ENCODE data around the gene STAT4. TPM values are rescaled to one million over a fixed set of nuclear protein-coding genes. Genes with fewer than 3 reads are reported as not detected.

Gene STAT4
- total RNA-seq, result 2.6 TPM

- Histone ChIP-seq H3K9ac (ENCODE audit: low read depth in 1 of 3, low read length in 3 of 3) (peak within 1 kb of the TSS in 2 of 3 donors; percentile 8 to 34), H3K4me3 (ENCODE audit: low read length in 3 of 3) (peak within 1 kb of the TSS; percentile 57 to 71 (median 69)), H3K9me3 (ENCODE audit: control insufficient read depth in 3 of 3, low read length in 3 of 3) (no peaks in the 10 kb centered on the region), H3K27me3 (ENCODE audit: control insufficient read depth in 3 of 3, insufficient read depth in 3 of 3, low read length in 3 of 3) (no peaks in the 10 kb centered on the region), H3K4me1 (ENCODE audit: control insufficient read depth in 3 of 3, insufficient read depth in 3 of 3, low read length in 3 of 3) (peaks cover 0 to 9% (median 5%) of the 10 kb centered on the region in 3 donors), H3K27ac (ENCODE audit: low read depth, low read length) (peak within 1 kb of the TSS; percentile 5), H3K36me3 (ENCODE audit: control insufficient read depth in 3 of 3, insufficient read depth in 3 of 3, low read length in 3 of 3) (no peaks in the 10 kb centered on the region)
These were observed at the start of gene STAT4 for GRCh38 chr2:191150600-191151330. TSS of gene STAT4 (minus strand) at chr2:191150994. CDS start at chr2:191148203, 2,791 bp downstream.

GRCh38 chr2:191199929-191200512, 49.2 kb upstream of the STAT4 start:
- peaks cover 0 to 5% (median 0%) of the 10 kb centered on the region in 3 donors for H3K4me1 ChIP-seq (ENCODE audit: control insufficient read depth in 3 of 3, insufficient read depth in 3 of 3, low read length in 3 of 3)
- no peaks in the 10 kb centered on the region for H3K27me3 ChIP-seq (ENCODE audit: control insufficient read depth in 3 of 3, insufficient read depth in 3 of 3, low read length in 3 of 3)
- no peak overlapping the region for H3K9ac ChIP-seq (ENCODE audit: low read depth in 1 of 3, low read length in 3 of 3)
- H3K27ac ChIP-seq (ENCODE audit: low read depth, low read length), result no peak overlapping the region
- H3K9me3 ChIP-seq (ENCODE audit: control insufficient read depth in 3 of 3, low read length in 3 of 3), result peaks cover 0 to 3% (median 0%) of the 10 kb centered on the region in 3 donors
- H3K36me3 ChIP-seq (ENCODE audit: control insufficient read depth in 3 of 3, insufficient read depth in 3 of 3, low read length in 3 of 3), result no peaks in the 10 kb centered on the region
- no peak overlapping the region for H3K4me3 ChIP-seq (ENCODE audit: low read length in 3 of 3)

- Histone ChIP-seq H3K36me3 (ENCODE audit: control insufficient read depth in 3 of 3, insufficient read depth in 3 of 3, low read length in 3 of 3) (no peaks in the 10 kb centered on the region), H3K4me1 (ENCODE audit: control insufficient read depth in 3 of 3, insufficient read depth in 3 of 3, low read length in 3 of 3) (peaks cover 0 to 5% (median 0%) of the 10 kb centered on the region in 3 donors), H3K4me3 (ENCODE audit: low read length in 3 of 3) (no peak overlapping the region), H3K27me3 (ENCODE audit: control insufficient read depth in 3 of 3, insufficient read depth in 3 of 3, low read length in 3 of 3) (no peaks in the 10 kb centered on the region), H3K9ac (ENCODE audit: low read depth in 1 of 3, low read length in 3 of 3) (no peak overlapping the region), H3K9me3 (ENCODE audit: control insufficient read depth in 3 of 3, low read length in 3 of 3) (peaks cover 0 to 3% (median 0%) of the 10 kb centered on the region in 3 donors), H3K27ac (ENCODE audit: low read depth, low read length) (no peak overlapping the region)
These were observed 47.5 kb upstream of the STAT4 start for GRCh38 chr2:191198271-191198670.

GRCh38 chr2:191197096-191197495, 46.3 kb upstream of the STAT4 start:
- no peak overlapping the region for H3K27ac ChIP-seq (ENCODE audit: low read depth, low read length)
- H3K36me3 ChIP-seq (ENCODE audit: control insufficient read depth in 3 of 3, insufficient read depth in 3 of 3, low read length in 3 of 3), result no peaks in the 10 kb centered on the region
- no peaks in the 10 kb centered on the region for H3K4me1 ChIP-seq (ENCODE audit: control insufficient read depth in 3 of 3, insufficient read depth in 3 of 3, low read length in 3 of 3)
- H3K9me3 ChIP-seq (ENCODE audit: control insufficient read depth in 3 of 3, low read length in 3 of 3), result no peaks in the 10 kb centered on the region
- no peak overlapping the region for H3K9ac ChIP-seq (ENCODE audit: low read depth in 1 of 3, low read length in 3 of 3)
- no peaks in the 10 kb centered on the region for H3K27me3 ChIP-seq (ENCODE audit: control insufficient read depth in 3 of 3, insufficient read depth in 3 of 3, low read length in 3 of 3)
- no peak overlapping the region for H3K4me3 ChIP-seq (ENCODE audit: low read length in 3 of 3)

- Histone ChIP-seq H3K9ac (ENCODE audit: low read depth in 1 of 3, low read length in 3 of 3) (no peak overlapping the region), H3K36me3 (ENCODE audit: control insufficient read depth in 3 of 3, insufficient read depth in 3 of 3, low read length in 3 of 3) (no peaks in the 10 kb centered on the region), H3K9me3 (ENCODE audit: control insufficient read depth in 3 of 3, low read length in 3 of 3) (no peaks in the 10 kb centered on the region), H3K4me3 (ENCODE audit: low read length in 3 of 3) (no peak overlapping the region), H3K27ac (ENCODE audit: low read depth, low read length) (no peak overlapping the region), H3K4me1 (ENCODE audit: control insufficient read depth in 3 of 3, insufficient read depth in 3 of 3, low read length in 3 of 3) (no peaks in the 10 kb centered on the region), H3K27me3 (ENCODE audit: control insufficient read depth in 3 of 3, insufficient read depth in 3 of 3, low read length in 3 of 3) (no peaks in the 10 kb centered on the region)
These were observed 44.2 kb upstream of the STAT4 start for GRCh38 chr2:191195021-191195420.

- Histone ChIP-seq H3K27me3 (ENCODE audit: control insufficient read depth in 3 of 3, insufficient read depth in 3 of 3, low read length in 3 of 3) (no peaks in the 10 kb centered on the region), H3K9ac (ENCODE audit: low read depth in 1 of 3, low read length in 3 of 3) (no peak overlapping the region), H3K9me3 (ENCODE audit: control insufficient read depth in 3 of 3, low read length in 3 of 3) (no peaks in the 10 kb centered on the region), H3K36me3 (ENCODE audit: control insufficient read depth in 3 of 3, insufficient read depth in 3 of 3, low read length in 3 of 3) (no peaks in the 10 kb centered on the region), H3K4me1 (ENCODE audit: control insufficient read depth in 3 of 3, insufficient read depth in 3 of 3, low read length in 3 of 3) (no peaks in the 10 kb centered on the region), H3K4me3 (ENCODE audit: low read length in 3 of 3) (no peak overlapping the region), H3K27ac (ENCODE audit: low read depth, low read length) (no peak overlapping the region)
These were observed 40.2 kb upstream of the STAT4 start for GRCh38 chr2:191190861-191191552.

GRCh38 chr2:191190435-191190834, 39.6 kb upstream of the STAT4 start:
- Histone ChIP-seq H3K9me3 (ENCODE audit: control insufficient read depth in 3 of 3, low read length in 3 of 3) (no peaks in the 10 kb centered on the region), H3K36me3 (ENCODE audit: control insufficient read depth in 3 of 3, insufficient read depth in 3 of 3, low read length in 3 of 3) (no peaks in the 10 kb centered on the region), H3K4me1 (ENCODE audit: control insufficient read depth in 3 of 3, insufficient read depth in 3 of 3, low read length in 3 of 3) (no peaks in the 10 kb centered on the region), H3K27me3 (ENCODE audit: control insufficient read depth in 3 of 3, insufficient read depth in 3 of 3, low read length in 3 of 3) (no peaks in the 10 kb centered on the region), H3K27ac (ENCODE audit: low read depth, low read length) (no peak overlapping the region), H3K9ac (ENCODE audit: low read depth in 1 of 3, low read length in 3 of 3) (no peak overlapping the region), H3K4me3 (ENCODE audit: low read length in 3 of 3) (no peak overlapping the region)

GRCh38 chr2:191189112-191189635, 38.4 kb upstream of the STAT4 start:
- Histone ChIP-seq H3K4me3 (ENCODE audit: low read length in 3 of 3) (no peak overlapping the region), H3K4me1 (ENCODE audit: control insufficient read depth in 3 of 3, insufficient read depth in 3 of 3, low read length in 3 of 3) (peaks cover 0 to 4% (median 0%) of the 10 kb centered on the region in 3 donors), H3K9ac (ENCODE audit: low read depth in 1 of 3, low read length in 3 of 3) (no peak overlapping the region), H3K36me3 (ENCODE audit: control insufficient read depth in 3 of 3, insufficient read depth in 3 of 3, low read length in 3 of 3) (no peaks in the 10 kb centered on the region), H3K9me3 (ENCODE audit: control insufficient read depth in 3 of 3, low read length in 3 of 3) (no peaks in the 10 kb centered on the region), H3K27ac (ENCODE audit: low read depth, low read length) (no peak overlapping the region), H3K27me3 (ENCODE audit: control insufficient read depth in 3 of 3, insufficient read depth in 3 of 3, low read length in 3 of 3) (no peaks in the 10 kb centered on the region)

GRCh38 chr2:191188550-191189093, 37.8 kb upstream of the STAT4 start:
- Histone ChIP-seq H3K9me3 (ENCODE audit: control insufficient read depth in 3 of 3, low read length in 3 of 3) (no peaks in the 10 kb centered on the region), H3K27ac (ENCODE audit: low read depth, low read length) (no peak overlapping the region), H3K9ac (ENCODE audit: low read depth in 1 of 3, low read length in 3 of 3) (no peak overlapping the region), H3K27me3 (ENCODE audit: control insufficient read depth in 3 of 3, insufficient read depth in 3 of 3, low read length in 3 of 3) (no peaks in the 10 kb centered on the region), H3K4me3 (ENCODE audit: low read length in 3 of 3) (no peak overlapping the region), H3K4me1 (ENCODE audit: control insufficient read depth in 3 of 3, insufficient read depth in 3 of 3, low read length in 3 of 3) (peaks cover 0 to 4% (median 3%) of the 10 kb centered on the region in 3 donors), H3K36me3 (ENCODE audit: control insufficient read depth in 3 of 3, insufficient read depth in 3 of 3, low read length in 3 of 3) (no peaks in the 10 kb centered on the region)

Measured in skeletal muscle tissue (tissue), 4 donors.